ENCODE measurements around the gene ZNRD2.
A peak's percentile ranks its signal among the peaks of the same experiment; 100 is the strongest.

Gene ZNRD2

GRCh38 chr11:65593518-65594414 lies 23.5 kb downstream of the ZNRD2 start:
- no peak overlapping the region for H3K27ac ChIP-seq (ENCODE audit: low read depth, low read length)
- H3K9me3 ChIP-seq (ENCODE audit: control insufficient read depth, insufficient read depth, low read length): no peaks in the 10 kb centered on the region
- H3K4me3 ChIP-seq (ENCODE audit: low read depth, low read length): no peak overlapping the region
- H3K9ac ChIP-seq (ENCODE audit: low read depth, low read length): no peak overlapping the region
- H3K27me3 ChIP-seq (ENCODE audit: control insufficient read depth, insufficient read depth, low read length): peaks cover 43% of the 10 kb centered on the region
- peaks cover 10% of the 10 kb centered on the region for H3K36me3 ChIP-seq (ENCODE audit: control insufficient read depth, insufficient read depth, low read length)
- peaks cover 3% of the 10 kb centered on the region; the same call in 1 of the 2 replicates for H3K4me1 ChIP-seq (ENCODE audit: control insufficient read depth, insufficient read depth, low read length)

DNA sequence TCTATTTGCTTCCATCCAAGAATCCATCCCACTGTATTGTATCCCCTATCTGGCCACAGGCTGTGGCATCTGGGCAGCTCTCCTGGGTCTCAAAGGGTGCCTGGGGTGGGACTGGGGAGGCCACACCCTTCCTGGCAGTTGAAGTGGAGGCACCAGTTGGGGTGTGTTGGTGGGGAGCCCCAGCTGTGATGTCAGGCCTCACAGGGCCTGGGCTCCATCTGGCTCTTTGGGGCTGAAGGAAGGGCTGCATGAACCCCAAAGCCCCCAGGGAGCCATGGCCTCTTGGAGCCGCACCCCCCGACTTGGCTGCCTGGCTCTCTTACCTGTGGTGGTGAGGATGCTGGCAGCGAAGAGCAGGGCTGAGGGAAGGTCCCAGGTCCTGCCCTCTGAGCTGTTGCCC lies 24.9 kb downstream of the ZNRD2 start:
- no peak overlapping the region for H3K9ac ChIP-seq (ENCODE audit: low read depth, low read length)
- H3K27me3 ChIP-seq (ENCODE audit: control insufficient read depth, insufficient read depth, low read length): peaks cover 38% of the 10 kb centered on the region
- no peak overlapping the region for H3K4me3 ChIP-seq (ENCODE audit: low read depth, low read length)
- H3K9me3 ChIP-seq (ENCODE audit: control insufficient read depth, insufficient read depth, low read length): no peaks in the 10 kb centered on the region
- H3K4me1 ChIP-seq (ENCODE audit: control insufficient read depth, insufficient read depth, low read length): peaks cover 3% of the 10 kb centered on the region; the same call in 1 of the 2 replicates
- no peak overlapping the region for H3K27ac ChIP-seq (ENCODE audit: low read depth, low read length)
- H3K36me3 ChIP-seq (ENCODE audit: control insufficient read depth, insufficient read depth, low read length): peaks cover 10% of the 10 kb centered on the region

DNA sequence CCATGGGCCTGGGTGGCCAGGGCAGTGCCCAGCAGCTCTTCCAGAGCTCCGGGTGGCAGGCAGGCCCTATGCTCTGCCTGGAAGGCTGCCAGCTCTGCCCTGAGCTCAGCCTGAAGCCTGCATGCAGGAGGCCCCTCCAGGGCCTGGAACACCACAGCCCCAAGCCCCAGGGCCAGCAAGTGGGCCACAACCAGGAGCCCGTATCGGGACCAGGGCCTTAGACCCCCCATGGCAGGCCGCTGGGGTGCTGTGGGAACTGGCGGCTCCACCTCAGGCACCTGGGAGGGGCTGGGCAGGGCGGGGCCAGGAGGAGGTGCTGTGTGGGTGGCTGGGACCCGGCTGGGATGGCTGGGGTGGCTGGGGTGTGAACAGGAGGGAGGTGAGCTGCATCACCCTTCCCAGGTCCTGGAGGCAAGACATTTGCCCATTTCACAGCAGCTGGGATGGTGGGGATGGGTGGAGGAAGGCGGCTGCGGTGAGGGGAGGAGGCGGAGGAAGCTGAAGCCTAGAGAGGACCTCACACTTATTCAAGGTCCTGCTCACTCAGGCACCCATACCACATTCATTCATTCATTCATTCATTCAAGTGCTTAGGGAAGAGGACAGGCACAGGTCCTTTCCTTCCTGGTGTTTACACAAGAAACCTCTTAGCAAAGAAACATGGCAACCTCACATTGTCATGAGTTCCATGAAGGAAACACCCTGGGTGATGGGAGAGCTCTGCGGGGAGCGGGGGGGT lies 25.4 kb downstream of the ZNRD2 start, which contains the start of gene KCNK7:
KCNK7 (minus strand) TSS at position 258 of the 739 bp plus-strand sequence; CDS start at position 230, 28 bp downstream.
- H3K9me3 ChIP-seq (ENCODE audit: control insufficient read depth, insufficient read depth, low read length): no peaks in the 10 kb centered on the region
- no peak within 1 kb of the TSS for H3K4me3 ChIP-seq (ENCODE audit: low read depth, low read length)
- H3K4me1 ChIP-seq (ENCODE audit: control insufficient read depth, insufficient read depth, low read length): peaks cover 3% of the 10 kb centered on the region; the same call in 1 of the 2 replicates
- no peak within 1 kb of the TSS for H3K9ac ChIP-seq (ENCODE audit: low read depth, low read length)
- no peak within 1 kb of the TSS for H3K27ac ChIP-seq (ENCODE audit: low read depth, low read length)
- peaks cover 10% of the 10 kb centered on the region for H3K36me3 ChIP-seq (ENCODE audit: control insufficient read depth, insufficient read depth, low read length)
- H3K27me3 ChIP-seq (ENCODE audit: control insufficient read depth, insufficient read depth, low read length): peaks cover 32% of the 10 kb centered on the region

- Histone ChIP-seq H3K9me3 (ENCODE audit: control insufficient read depth, insufficient read depth, low read length) (no peaks in the 10 kb centered on the region), H3K4me1 (ENCODE audit: control insufficient read depth, insufficient read depth, low read length) (peaks cover 3% of the 10 kb centered on the region; the same call in 1 of the 2 replicates), H3K27me3 (ENCODE audit: control insufficient read depth, insufficient read depth, low read length) (peaks cover 24% of the 10 kb centered on the region), H3K4me3 (ENCODE audit: low read depth, low read length) (no peak overlapping the region), H3K9ac (ENCODE audit: low read depth, low read length) (no peak overlapping the region), H3K27ac (ENCODE audit: low read depth, low read length) (no peak overlapping the region), H3K36me3 (ENCODE audit: control insufficient read depth, insufficient read depth, low read length) (peaks cover 10% of the 10 kb centered on the region)
Measured at GRCh38 chr11:65596520-65596919, 26.2 kb downstream of the ZNRD2 start.

GRCh38 chr11:65598258-65598699 lies 28.0 kb downstream of the ZNRD2 start:
- Histone ChIP-seq H3K27ac (ENCODE audit: low read depth, low read length) (no peak overlapping the region), H3K9me3 (ENCODE audit: control insufficient read depth, insufficient read depth, low read length) (no peaks in the 10 kb centered on the region), H3K4me3 (ENCODE audit: low read depth, low read length) (no peak overlapping the region), H3K27me3 (ENCODE audit: control insufficient read depth, insufficient read depth, low read length) (peaks cover 8% of the 10 kb centered on the region), H3K36me3 (ENCODE audit: control insufficient read depth, insufficient read depth, low read length) (peaks cover 14% of the 10 kb centered on the region), H3K9ac (ENCODE audit: low read depth, low read length) (no peak overlapping the region), H3K4me1 (ENCODE audit: control insufficient read depth, insufficient read depth, low read length) (no peaks in the 10 kb centered on the region)

GRCh38 chr11:65599216-65599954 lies 29.1 kb downstream of the ZNRD2 start:
- Histone ChIP-seq H3K9me3 (ENCODE audit: control insufficient read depth, insufficient read depth, low read length) (no peaks in the 10 kb centered on the region), H3K27ac (ENCODE audit: low read depth, low read length) (no peak overlapping the region), H3K4me1 (ENCODE audit: control insufficient read depth, insufficient read depth, low read length) (no peaks in the 10 kb centered on the region), H3K27me3 (ENCODE audit: control insufficient read depth, insufficient read depth, low read length) (no peaks in the 10 kb centered on the region), H3K9ac (ENCODE audit: low read depth, low read length) (no peak overlapping the region), H3K36me3 (ENCODE audit: control insufficient read depth, insufficient read depth, low read length) (peaks cover 25% of the 10 kb centered on the region), H3K4me3 (ENCODE audit: low read depth, low read length) (no peak overlapping the region)

GRCh38 chr11:65599955-65600246 lies 29.6 kb downstream of the ZNRD2 start:
- Histone ChIP-seq H3K36me3 (ENCODE audit: control insufficient read depth, insufficient read depth, low read length) (peaks cover 30% of the 10 kb centered on the region), H3K9ac (ENCODE audit: low read depth, low read length) (no peak overlapping the region), H3K4me3 (ENCODE audit: low read depth, low read length) (no peak overlapping the region), H3K27ac (ENCODE audit: low read depth, low read length) (no peak overlapping the region), H3K27me3 (ENCODE audit: control insufficient read depth, insufficient read depth, low read length) (no peaks in the 10 kb centered on the region), H3K9me3 (ENCODE audit: control insufficient read depth, insufficient read depth, low read length) (no peaks in the 10 kb centered on the region), H3K4me1 (ENCODE audit: control insufficient read depth, insufficient read depth, low read length) (no peaks in the 10 kb centered on the region)

- Histone ChIP-seq H3K9ac (ENCODE audit: low read depth, low read length) (no peak overlapping the region), H3K9me3 (ENCODE audit: control insufficient read depth, insufficient read depth, low read length) (no peaks in the 10 kb centered on the region), H3K36me3 (ENCODE audit: control insufficient read depth, insufficient read depth, low read length) (peaks cover 37% of the 10 kb centered on the region), H3K4me3 (ENCODE audit: low read depth, low read length) (no peak overlapping the region), H3K4me1 (ENCODE audit: control insufficient read depth, insufficient read depth, low read length) (peaks cover 3% of the 10 kb centered on the region; the same call in 1 of the 2 replicates), H3K27me3 (ENCODE audit: control insufficient read depth, insufficient read depth, low read length) (no peaks in the 10 kb centered on the region), H3K27ac (ENCODE audit: low read depth, low read length) (no peak overlapping the region)
Measured at GRCh38 chr11:65604258-65604657, 34.0 kb downstream of the ZNRD2 start.

- H3K9ac ChIP-seq (ENCODE audit: low read depth, low read length): no peak overlapping the region
Measured at GRCh38 chr11:65606876-65607613, 36.8 kb downstream of the ZNRD2 start.

More at GRCh38 chr11:65606876-65607613, 36.8 kb downstream of the ZNRD2 start:
- Histone ChIP-seq H3K27me3 (ENCODE audit: control insufficient read depth, insufficient read depth, low read length) (no peaks in the 10 kb centered on the region), H3K4me3 (ENCODE audit: low read depth, low read length) (peak overlapping the region; percentile 56), H3K36me3 (ENCODE audit: control insufficient read depth, insufficient read depth, low read length) (peaks cover 42% of the 10 kb centered on the region), H3K4me1 (ENCODE audit: control insufficient read depth, insufficient read depth, low read length) (peaks cover 3% of the 10 kb centered on the region; the same call in 1 of the 2 replicates), H3K27ac (ENCODE audit: low read depth, low read length) (peak overlapping the region; percentile 46), H3K9me3 (ENCODE audit: control insufficient read depth, insufficient read depth, low read length) (no peaks in the 10 kb centered on the region)
